DND-41 (cell line): ENCODE data around the gene SRCIN1.

Experiments used
- EZH2 ChIP-seq: IDR thresholded peaks from 3 replicates; pipeline ENCODE4 v1.6.1; 2012; ENCODE audit warnings: borderline replicate concordance, low read depth, mild to moderate bottlenecking, moderate library complexity, low read length, inconsistent platforms; ENCODE audit not compliant: severe bottlenecking
- TF ChIP-seq, protein P1 (sequence below): IDR thresholded peaks from 2 replicates; pipeline ENCODE4 v1.5.1; 2012; ENCODE audit warnings: borderline replicate concordance, low read length, moderate library complexity, mild to moderate bottlenecking; ENCODE audit not compliant: poor library complexity, severe bottlenecking; ENCODE audit errors: extremely low read depth

GRCh38 chr17:38539386-38539785 lies 66.4 kb downstream of the SRCIN1 start:
- TF ChIP-seq, protein P1, sequence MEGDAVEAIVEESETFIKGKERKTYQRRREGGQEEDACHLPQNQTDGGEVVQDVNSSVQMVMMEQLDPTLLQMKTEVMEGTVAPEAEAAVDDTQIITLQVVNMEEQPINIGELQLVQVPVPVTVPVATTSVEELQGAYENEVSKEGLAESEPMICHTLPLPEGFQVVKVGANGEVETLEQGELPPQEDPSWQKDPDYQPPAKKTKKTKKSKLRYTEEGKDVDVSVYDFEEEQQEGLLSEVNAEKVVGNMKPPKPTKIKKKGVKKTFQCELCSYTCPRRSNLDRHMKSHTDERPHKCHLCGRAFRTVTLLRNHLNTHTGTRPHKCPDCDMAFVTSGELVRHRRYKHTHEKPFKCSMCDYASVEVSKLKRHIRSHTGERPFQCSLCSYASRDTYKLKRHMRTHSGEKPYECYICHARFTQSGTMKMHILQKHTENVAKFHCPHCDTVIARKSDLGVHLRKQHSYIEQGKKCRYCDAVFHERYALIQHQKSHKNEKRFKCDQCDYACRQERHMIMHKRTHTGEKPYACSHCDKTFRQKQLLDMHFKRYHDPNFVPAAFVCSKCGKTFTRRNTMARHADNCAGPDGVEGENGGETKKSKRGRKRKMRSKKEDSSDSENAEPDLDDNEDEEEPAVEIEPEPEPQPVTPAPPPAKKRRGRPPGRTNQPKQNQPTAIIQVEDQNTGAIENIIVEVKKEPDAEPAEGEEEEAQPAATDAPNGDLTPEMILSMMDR = no peak
- no peak for TF ChIP-seq EZH2
